AG09309 (cell line): ENCODE results near the gene TMEM256.

Source experiments
- DNase-seq: peaks from one replicate; pipeline ENCODE4 v3.0.0-alpha.2; 2010; ENCODE audit warnings: low read depth
- H3K4me3 ChIP-seq: 2 replicates; pipeline ENCODE4 v1.5.1; 2011; ENCODE audit warnings: mild to moderate bottlenecking, low read depth, low read length, moderate library complexity; ENCODE audit not compliant: control insufficient read depth
- CTCF ChIP-seq: IDR thresholded peaks from 2 replicates; pipeline ENCODE4 v1.5.1; 2011; ENCODE audit warnings: mild to moderate bottlenecking, low read depth, low read length, inconsistent platforms; ENCODE audit not compliant: insufficient read depth, control insufficient read depth; ENCODE audit errors: missing control alignments

The TMEM256 gene

GRCh38 chr17:7404737-7405349 is 946 bp upstream of the TMEM256 start:
- TF ChIP-seq CTCF: no peak
- peak overlapping the region; percentile 91 for H3K4me3 ChIP-seq
- DNase-seq: no peak

DNA sequence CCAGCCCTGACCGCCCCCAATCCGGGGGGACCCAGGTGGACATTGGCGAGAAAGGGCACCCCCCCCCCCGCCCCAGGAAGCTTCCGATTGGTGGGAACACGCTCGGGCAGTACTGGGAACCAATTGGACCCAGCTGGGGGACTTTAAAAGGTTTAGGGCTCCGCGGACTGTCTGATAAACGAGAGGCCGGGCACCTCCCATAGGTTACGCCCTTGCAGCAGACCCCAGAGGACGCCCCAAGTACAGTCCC is 245 bp downstream of the TMEM256 start:
- DNase-seq: peak; percentile 8

DNA sequence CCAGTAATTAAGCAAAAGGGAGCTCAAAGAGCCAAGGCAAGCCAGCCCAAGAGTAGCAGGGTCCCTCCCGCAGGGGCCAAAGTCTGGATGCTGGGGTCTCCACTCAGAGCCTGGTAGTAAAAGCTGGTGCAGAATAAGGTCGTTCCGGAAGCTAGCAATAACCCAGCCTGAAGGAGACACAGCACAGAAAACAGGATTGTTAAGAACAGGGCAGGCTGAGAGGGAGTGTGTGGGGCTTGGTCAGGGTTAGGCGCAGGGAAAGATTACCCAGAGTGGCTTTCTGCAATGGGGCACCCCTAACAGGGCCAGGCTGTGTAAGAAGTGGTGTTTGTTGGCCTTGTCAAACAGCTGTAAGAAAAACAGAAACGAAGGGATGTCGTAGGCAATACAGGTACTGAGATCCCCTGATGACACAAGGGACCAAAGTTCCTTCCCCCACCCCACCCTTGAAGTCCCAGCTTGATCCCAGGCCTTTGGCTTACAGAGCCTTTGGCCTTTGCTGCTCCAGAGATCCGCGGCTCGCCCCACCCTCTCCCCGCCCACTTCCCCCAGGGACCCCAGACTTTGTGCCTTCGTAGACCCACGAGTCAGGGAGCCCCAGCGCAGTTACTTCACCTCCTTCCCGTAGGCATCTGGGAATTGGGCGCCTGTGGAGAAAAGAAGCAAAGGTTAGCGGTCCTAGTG is 712 bp downstream of the TMEM256 start:
- DNase-seq: no peak
- TF ChIP-seq CTCF: no peak
- H3K4me3 ChIP-seq: peak overlapping the region; percentile 73

More for the DNA sequence above, 245 bp downstream of the TMEM256 start:
- H3K4me3 ChIP-seq: peak overlapping the region; percentile 73
- no peak for TF ChIP-seq CTCF

- no peak for DNase-seq
- TF ChIP-seq CTCF: no peak
- H3K4me3 ChIP-seq: no peak overlapping the region
Observed at GRCh38 chr17:7398612-7399011, 5.3 kb downstream of the TMEM256 start.

DNA sequence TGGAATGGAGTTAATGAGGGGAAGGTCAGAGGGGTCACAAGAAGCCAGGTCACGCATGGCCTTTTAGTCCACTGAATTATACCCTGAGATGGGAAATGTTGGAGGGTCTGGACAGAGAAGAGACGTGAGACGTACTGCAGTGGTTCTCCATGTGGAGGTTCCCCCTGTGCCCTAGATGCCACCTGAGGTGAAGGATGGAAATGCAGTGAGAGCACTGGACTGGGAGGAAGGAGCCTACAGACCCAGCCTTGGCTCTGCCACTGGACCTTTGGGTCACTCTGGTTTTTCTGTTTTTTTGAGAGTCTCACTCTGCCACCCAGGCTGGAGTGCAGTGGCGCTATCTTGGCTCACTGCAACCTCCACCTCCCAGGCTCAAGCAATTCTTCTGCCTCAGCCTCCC is 7.8 kb downstream of the TMEM256 start:
- no peak overlapping the region for H3K4me3 ChIP-seq
- no peak for TF ChIP-seq CTCF
- DNase-seq: no peak

DNA sequence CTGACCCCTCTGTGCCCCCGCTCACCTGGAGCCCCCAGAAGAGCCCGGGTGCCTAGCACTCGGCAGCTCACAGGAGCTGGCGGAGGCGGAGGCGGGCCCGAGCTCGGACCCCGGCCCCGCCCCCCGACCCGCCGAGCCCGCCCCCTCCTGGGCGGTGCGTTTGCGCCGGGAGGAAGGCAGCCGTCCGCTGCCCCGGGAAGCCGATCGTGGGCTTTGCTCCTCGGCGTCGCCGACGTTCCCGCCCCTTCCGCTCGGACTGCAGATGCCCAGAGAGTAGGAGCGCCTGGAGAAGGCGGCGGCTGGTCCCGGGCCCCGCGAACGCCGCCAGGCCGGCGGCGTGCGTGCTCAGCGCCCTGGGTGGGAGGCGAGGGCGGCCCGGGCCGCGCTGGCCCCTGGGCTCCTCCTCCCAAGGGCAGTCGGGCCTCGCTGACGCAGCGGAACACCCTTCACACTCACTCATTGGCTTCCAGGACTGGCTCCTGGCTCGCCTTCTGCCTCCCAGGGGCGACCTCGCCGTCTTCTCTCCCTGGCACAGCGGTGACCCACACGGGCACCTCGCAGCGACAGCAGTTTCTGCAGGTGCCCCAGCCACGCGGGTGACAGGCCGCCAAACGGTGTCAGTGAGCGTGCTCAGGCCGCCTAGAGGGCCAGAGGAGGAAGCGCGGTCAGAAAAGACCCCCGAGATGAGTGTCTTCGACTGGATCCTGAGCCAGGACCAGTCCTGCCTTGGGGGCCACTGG is 9.3 kb downstream of the TMEM256 start, which contains the start of gene PLSCR3:
PLSCR3 (minus strand) TSS at position 74 of the 740 bp plus-strand sequence. CDS start 415 bp downstream, outside the sequence.
- H3K4me3 ChIP-seq: peak within 1 kb of the TSS; percentile 78
- TF ChIP-seq CTCF: peak; percentile 46
- DNase-seq: peak; percentile 35
